HG03571 (cell line): Measurements from ENCODE around the gene SLC25A33.
"Not testable (repeated sequence)": the region's sequence is repeated elsewhere in the genome, so short reads cannot be mapped to it uniquely, and the experiment has no call there.

Experiments
- ATAC-seq: cut with Tn5 transposase; IDR thresholded peaks from one replicate; pipeline ENCODE4 v1.9.1; 2021; ENCODE audit not compliant: unreplicated experiment

SLC25A33 gene, protein sequence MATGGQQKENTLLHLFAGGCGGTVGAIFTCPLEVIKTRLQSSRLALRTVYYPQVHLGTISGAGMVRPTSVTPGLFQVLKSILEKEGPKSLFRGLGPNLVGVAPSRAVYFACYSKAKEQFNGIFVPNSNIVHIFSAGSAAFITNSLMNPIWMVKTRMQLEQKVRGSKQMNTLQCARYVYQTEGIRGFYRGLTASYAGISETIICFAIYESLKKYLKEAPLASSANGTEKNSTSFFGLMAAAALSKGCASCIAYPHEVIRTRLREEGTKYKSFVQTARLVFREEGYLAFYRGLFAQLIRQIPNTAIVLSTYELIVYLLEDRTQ

DNA sequence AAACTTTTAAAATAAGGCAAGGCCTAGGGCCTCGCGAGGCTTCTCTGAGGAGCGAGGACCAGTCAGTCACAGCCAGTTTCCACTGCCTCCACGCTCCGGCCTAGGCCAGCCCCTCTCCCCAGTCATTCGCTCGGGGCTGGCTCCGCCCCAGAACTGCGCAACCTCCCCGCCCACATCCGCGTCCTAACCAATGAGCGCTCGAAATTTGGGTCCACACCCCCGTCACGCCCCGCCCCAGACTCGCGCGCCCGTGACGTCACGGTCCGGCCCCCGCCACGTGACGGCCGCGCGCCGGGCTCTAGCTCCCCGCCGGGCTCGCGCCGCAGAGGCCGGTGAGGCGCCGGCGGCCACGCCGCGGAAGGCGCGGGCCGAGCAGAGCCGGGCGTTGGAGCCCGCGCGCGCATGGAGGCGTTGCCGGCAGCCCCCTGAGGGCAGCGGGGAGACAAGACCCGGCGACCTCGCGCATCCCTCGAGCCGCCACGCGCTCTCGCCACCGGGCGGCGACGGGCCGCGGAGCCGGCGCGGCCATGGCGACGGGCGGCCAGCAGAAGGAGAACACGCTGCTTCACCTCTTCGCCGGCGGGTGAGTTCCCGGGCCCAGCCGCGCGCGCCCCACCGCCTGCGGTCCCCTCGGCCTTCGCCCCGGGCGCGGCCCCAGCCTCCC is at the start of gene SLC25A33:
Gene SLC25A33, plus strand, starts transcription at position 301 of the 664 bp plus-strand sequence. Its CDS starts 227 bp downstream, at position 528.
- peak; percentile 91 for ATAC-seq

DNA sequence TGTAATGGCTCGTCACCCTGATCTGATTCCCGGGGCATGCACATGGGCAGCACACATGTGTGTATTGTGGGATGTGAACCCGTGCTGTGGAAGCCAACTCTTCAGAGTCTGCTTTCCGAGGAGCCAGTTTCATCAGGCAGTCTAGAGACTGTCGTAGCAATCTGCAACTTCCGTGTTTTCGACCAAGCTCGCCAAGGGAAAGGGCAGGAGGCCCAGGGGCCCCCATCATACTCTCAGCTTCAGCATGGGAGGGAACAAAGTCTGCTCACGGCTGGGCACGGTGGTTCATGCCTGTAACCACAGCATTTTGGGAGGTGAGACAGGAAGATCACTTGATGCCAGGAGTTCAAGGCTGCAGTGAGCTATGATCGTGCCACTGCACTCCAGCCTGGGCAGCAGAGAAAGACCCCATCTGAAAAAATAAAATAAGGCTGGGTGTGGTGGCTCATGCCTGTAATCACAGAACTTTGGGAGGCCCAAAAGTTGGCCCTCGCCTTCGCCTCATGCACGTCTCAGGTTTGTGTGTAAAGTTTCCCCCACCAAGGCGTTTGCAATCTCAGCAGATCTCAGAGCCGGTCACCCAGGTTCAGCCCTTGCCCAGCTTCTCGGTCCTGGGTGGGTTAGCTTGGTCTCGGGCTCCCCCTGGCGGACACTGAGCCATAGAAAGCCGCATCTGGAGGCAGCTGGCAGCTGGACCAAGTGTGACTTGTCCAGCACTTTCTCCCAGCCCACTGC is 48.5 kb upstream of the SLC25A33 start:
- ATAC-seq = no peak

DNA sequence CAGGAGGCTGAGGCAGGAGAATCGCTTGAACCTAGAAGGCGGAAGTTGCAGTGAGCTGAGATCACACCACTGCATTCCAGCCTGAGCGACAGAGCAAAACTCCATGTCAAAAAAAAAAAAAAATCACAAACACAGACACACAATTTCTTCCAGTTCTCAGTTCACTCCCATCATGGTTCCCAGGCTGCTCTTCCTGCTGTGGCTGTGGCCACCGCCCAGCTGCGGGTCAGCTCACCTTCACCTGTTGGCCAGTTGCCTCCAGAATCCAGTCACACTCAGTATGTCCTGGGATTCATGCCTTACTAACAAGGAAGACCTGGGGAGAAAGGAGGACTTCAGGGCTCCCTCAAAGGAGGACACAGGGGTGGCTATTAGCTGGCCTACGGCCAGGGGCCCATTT is 45.9 kb upstream of the SLC25A33 start:
- ATAC-seq = no peak

GRCh38 chr1:9494936-9495758 is 44.1 kb upstream of the SLC25A33 start:
- ATAC-seq = no peak

- ATAC-seq = no peak
Observed at GRCh38 chr1:9495854-9496374, 43.4 kb upstream of the SLC25A33 start.

DNA sequence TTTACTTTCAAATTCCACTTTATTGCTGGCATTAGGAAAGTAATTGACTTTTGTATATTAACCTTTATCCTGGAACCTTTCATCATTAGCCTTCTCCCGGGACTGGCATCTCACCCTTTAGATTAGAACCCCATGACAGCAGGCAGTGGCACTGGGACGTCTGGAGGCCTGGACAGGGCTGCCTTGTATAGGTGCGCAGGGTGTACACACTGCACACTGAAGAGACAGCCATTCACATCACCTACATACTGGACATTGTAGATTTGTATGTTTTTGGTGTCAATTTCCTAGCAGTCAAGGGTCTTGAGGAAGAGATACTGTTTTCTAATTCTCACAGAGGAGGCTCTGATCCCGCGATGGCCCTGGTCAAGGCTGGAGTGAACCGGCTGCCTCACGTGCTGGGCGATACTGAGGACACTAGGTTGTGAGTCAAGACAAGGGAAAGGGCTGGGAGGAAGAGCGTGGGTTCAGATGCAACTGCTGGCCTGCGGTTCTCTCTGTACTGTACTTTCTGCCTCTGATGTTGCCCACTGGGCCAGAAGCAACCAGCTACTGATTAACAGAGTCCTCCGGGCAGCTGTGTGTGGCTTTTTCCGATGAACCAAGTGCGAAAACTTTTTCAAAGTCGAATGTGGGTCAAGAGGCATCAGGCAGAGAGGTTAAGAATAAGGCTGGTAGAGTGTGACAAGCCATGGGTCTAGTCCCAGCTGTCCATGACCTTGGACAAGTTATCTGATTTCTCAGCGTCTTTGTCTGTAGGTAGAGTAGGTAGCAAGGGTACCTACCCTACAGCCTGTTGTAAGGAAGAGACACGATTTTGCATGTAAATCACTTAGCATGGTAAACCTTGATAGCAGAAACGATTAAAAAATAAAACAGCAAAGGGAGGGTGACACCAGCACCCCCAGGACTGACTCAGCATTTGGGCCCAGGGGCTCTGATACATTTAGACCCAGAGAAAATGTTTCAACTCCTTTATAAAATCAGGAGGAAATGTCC is 38.2 kb upstream of the SLC25A33 start:
- ATAC-seq = no peak

- no peak for ATAC-seq
Observed at GRCh38 chr1:9503001-9503675, 36.1 kb upstream of the SLC25A33 start.

GRCh38 chr1:9505143-9505542 is 34.1 kb upstream of the SLC25A33 start:
- no peak for ATAC-seq

GRCh38 chr1:9506901-9507300 is 32.4 kb upstream of the SLC25A33 start:
- ATAC-seq = no peak

DNA sequence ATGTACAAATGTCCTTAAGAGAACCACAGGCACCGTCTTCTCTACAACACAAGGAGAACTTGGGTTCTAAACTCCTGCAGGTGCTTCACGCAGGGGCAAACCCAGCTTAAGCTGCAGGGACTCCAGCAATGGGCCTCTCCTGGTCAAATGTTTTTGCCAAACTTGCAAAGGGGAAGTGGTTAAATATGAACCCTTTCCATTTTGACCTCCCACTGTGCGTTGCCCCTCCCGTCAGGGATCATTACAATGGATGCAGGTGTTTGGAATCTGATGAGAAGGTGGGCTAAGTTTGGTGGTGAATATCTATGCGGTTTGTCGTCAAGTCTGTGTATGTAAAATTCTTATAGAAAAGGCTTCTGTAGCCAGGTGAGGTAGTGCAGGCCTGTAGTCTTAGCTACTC is 29.1 kb upstream of the SLC25A33 start:
- no peak for ATAC-seq

DNA sequence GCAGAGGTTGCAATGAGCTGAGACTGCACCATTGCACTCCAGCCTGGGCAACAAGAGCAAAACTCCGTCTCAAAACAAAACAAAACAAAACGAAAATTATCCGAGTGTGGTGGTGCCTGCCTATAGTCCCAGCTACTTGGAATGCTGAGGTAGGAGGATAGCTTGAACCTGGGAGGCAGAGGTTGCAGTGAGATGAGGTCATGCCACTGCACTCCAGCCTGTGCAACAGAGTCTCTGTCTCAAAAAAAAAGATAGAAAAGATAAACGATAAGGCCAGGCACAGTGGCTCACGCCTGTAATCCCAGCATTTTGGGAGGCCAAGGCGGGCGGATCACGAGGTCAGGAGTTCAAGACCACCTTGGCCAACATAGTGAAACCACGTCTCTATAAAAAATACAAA is 23.7 kb upstream of the SLC25A33 start:
- not testable (repeated sequence) for ATAC-seq

DNA sequence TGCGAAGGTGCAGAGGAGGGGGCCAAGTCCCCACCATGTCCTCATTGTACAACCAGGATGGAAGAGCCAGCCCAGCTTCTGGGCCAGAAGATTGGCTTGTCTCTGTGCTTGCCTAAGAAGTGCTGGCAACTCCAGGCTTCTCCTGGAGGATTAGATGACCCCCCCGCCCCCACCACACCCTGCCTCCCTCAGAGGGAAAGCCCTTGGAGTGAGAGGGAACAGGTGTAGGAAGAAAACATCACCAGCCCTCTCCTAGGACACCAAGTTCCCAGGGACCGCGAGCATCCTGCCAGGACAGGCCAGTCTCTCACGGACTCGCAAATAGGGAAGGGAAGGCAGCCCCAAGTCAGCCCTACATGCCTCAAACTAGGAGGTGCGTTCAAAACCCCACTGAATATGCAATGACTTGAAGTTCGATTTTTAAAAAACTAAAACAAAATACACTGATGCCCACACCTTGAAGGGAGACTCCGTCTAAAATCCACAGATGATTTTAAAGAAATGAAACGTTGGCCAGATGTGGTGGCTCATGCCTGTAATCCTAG is 20.7 kb upstream of the SLC25A33 start:
- no peak for ATAC-seq

DNA sequence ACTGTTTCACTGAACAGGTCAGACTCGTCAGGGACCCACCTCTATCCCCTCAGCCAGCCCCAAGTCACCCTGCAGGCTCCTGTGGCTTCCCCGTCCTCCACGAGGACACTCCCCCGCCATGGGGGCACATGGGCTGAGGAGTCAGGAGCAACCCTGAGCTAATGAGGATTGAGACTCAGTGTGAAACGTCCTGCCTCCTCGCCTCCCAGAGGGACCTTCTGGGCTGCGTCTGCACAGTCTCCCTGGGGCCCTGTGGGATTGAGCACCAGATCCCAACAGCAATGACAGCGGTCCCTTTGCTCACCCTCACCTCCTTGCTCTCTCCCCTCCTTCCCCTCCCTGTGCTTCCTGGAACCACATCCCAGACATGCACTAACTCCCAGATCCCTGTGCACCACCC is 18.9 kb upstream of the SLC25A33 start:
- no peak for ATAC-seq

GRCh38 chr1:9529190-9529589 is 10.1 kb upstream of the SLC25A33 start:
- no peak for ATAC-seq

DNA sequence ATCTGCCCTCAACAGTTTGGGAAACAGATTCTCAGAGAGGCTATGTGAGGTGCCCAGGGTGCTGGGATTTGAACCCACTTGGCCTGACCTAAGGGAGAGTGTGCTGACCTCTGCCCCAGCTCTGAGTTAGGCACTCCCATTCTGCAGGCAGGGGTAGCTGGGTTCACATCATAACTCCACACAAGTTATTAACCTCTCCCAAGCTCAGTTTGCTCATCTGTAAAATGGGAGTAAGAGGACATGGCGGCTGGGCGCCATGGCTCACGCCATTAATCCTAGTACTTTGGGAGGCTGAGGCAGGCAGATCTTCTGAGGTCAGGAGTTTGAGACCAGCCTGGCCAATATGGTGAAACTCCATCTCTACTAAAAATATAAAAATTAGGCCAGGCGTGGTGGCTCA is 8.9 kb upstream of the SLC25A33 start:
- ATAC-seq = no peak

- ATAC-seq = no peak
Observed at GRCh38 chr1:9534953-9535352, 4.3 kb upstream of the SLC25A33 start.

DNA sequence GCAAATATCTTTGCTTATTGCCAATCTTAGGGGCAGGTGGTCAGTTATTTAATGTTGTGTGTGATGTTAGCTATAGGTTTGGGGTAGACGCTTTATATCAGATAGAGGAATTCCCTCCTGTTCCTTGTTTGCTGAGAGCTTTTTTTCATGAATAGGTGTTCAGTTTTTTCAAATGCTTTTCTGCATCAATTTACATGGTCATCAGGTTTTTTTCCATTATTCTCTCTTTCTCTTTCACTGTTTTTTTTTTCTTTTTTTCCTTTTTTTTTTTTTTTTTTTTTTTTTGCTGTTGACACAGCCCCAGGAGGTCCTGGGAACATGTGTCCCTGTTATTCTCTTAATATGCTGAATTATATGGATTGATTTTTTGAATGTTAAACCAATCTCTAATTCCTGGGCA is 3.0 kb upstream of the SLC25A33 start:
- no peak for ATAC-seq

- no peak for ATAC-seq
Observed at GRCh38 chr1:9537863-9538668, 1.2 kb upstream of the SLC25A33 start.
